H9 (cell line): ENCODE data around the gene IFI27. TPM values are rescaled to one million over a fixed set of nuclear protein-coding genes. Genes with fewer than 3 reads are reported as not detected.

ENCODE experiments used
- DNase-seq: peaks from one replicate; pipeline ENCODE4 v3.0.0-alpha.2; 2017
- H2AFZ ChIP-seq: one replicate; pipeline ENCODE4 v1.6.1; 2013; ENCODE audit warnings: mild to moderate bottlenecking, low read length, control low read depth, moderate library complexity
- H2AK5ac ChIP-seq: 2 replicates; pipeline ENCODE4 v1.6.1; 2013; ENCODE audit warnings: low read length, control low read depth, mixed read lengths; ENCODE audit not compliant: insufficient read length
- H2BK120ac ChIP-seq: one replicate; pipeline ENCODE4 v1.6.1; 2013; ENCODE audit warnings: low read depth, mild to moderate bottlenecking, low read length, control low read depth, inconsistent platforms; ENCODE audit not compliant: poor library complexity, severe bottlenecking
- H2BK12ac ChIP-seq: 2 replicates; pipeline ENCODE4 v1.6.1; 2013; ENCODE audit warnings: low read length, control low read depth, mixed read lengths, low read depth; ENCODE audit not compliant: insufficient read length
- H2BK15ac ChIP-seq: 2 replicates; pipeline ENCODE4 v1.6.1; 2013; ENCODE audit warnings: low read depth, low read length, control low read depth
- H2BK20ac ChIP-seq: one replicate; pipeline ENCODE4 v1.6.1; 2013; ENCODE audit warnings: low read depth, mild to moderate bottlenecking, low read length, control low read depth, inconsistent platforms; ENCODE audit not compliant: poor library complexity, severe bottlenecking
- H2BK5ac ChIP-seq: 2 replicates; pipeline ENCODE4 v1.6.1; 2013; ENCODE audit warnings: low read length, control low read depth, mixed read lengths; ENCODE audit not compliant: insufficient read length
- H3K14ac ChIP-seq: 2 replicates; pipeline ENCODE4 v1.6.1; 2013; ENCODE audit warnings: low read length, control low read depth; ENCODE audit not compliant: insufficient read depth
- H3K18ac ChIP-seq: 2 replicates; pipeline ENCODE4 v1.6.1; 2013; ENCODE audit warnings: low read depth, mild to moderate bottlenecking, mixed read lengths, low read length, control low read depth; ENCODE audit not compliant: insufficient read length
- H3K23ac ChIP-seq: 2 replicates; pipeline ENCODE4 v1.6.1; 2013; ENCODE audit warnings: low read length, control low read depth, mixed read lengths, low read depth; ENCODE audit not compliant: insufficient read length
- H3K23me2 ChIP-seq: 2 replicates; pipeline ENCODE4 v1.6.1; 2013; ENCODE audit warnings: low read depth, mild to moderate bottlenecking, mixed read lengths, low read length, control low read depth; ENCODE audit not compliant: insufficient read length, poor library complexity, severe bottlenecking
- H3K27ac ChIP-seq: 2 replicates; pipeline ENCODE4 v1.5.1; 2013; ENCODE audit warnings: low read length, control low read depth, mixed read lengths, low read depth; ENCODE audit not compliant: insufficient read length
- H3K27me3 ChIP-seq: 2 replicates; pipeline ENCODE4 v1.6.1; 2013; ENCODE audit warnings: low read length, control low read depth, inconsistent platforms; ENCODE audit not compliant: insufficient read depth
- H3K4ac ChIP-seq: 2 replicates; pipeline ENCODE4 v1.6.1; 2013; ENCODE audit warnings: low read depth, mild to moderate bottlenecking, control low read depth, inconsistent platforms, low read length, moderate library complexity
- H3K4me1 ChIP-seq: 2 replicates; pipeline ENCODE4 v1.6.1; 2013; ENCODE audit warnings: low read length, control low read depth, inconsistent platforms; ENCODE audit not compliant: insufficient read depth
- H3K4me2 ChIP-seq: 2 replicates; pipeline ENCODE4 v1.6.1; 2013; ENCODE audit warnings: low read length, control low read depth, mixed read lengths; ENCODE audit not compliant: insufficient read length, insufficient read depth
- H3K56ac ChIP-seq: 2 replicates; pipeline ENCODE4 v1.6.1; 2013; ENCODE audit warnings: low read depth, mild to moderate bottlenecking, mixed read lengths, low read length, control low read depth; ENCODE audit not compliant: insufficient read length
- H3K79me1 ChIP-seq: 2 replicates; pipeline ENCODE4 v1.6.1; 2013; ENCODE audit warnings: low read depth, mild to moderate bottlenecking, moderate library complexity, low read length, control low read depth, inconsistent platforms; ENCODE audit not compliant: insufficient read depth, poor library complexity, severe bottlenecking
- H3K79me2 ChIP-seq: 2 replicates; pipeline ENCODE4 v1.6.1; 2013; ENCODE audit warnings: low read length, control low read depth, inconsistent platforms; ENCODE audit not compliant: insufficient read depth
- H3K9ac ChIP-seq: 2 replicates; pipeline ENCODE4 v1.6.1; 2013; ENCODE audit warnings: low read length, control low read depth, mixed read lengths; ENCODE audit not compliant: insufficient read length; ENCODE audit errors: extremely low read depth
- H3K9me3 ChIP-seq: one replicate; pipeline ENCODE4 v1.6.1; 2013; ENCODE audit warnings: low read depth, low read length, inconsistent platforms; ENCODE audit not compliant: control insufficient read depth
- H3T11ph ChIP-seq: one replicate; pipeline ENCODE4 v1.6.1; 2013; ENCODE audit warnings: mild to moderate bottlenecking, low read length, control low read depth, inconsistent platforms
- H4K20me1 ChIP-seq: one replicate; pipeline ENCODE4 v1.6.1; 2013; ENCODE audit not compliant: control insufficient read depth, insufficient read length, insufficient read depth
- H4K5ac ChIP-seq: 2 replicates; pipeline ENCODE4 v1.6.1; 2013; ENCODE audit warnings: low read depth, mild to moderate bottlenecking, mixed read lengths, low read length, control low read depth; ENCODE audit not compliant: insufficient read length
- H4K8ac ChIP-seq: replicated peaks from 2 replicates; pipeline ENCODE4 v1.6.1; 2013; ENCODE audit warnings: low read length, control low read depth, mixed read lengths, low read depth; ENCODE audit not compliant: insufficient read length
- H4K91ac ChIP-seq: 2 replicates; pipeline ENCODE4 v1.6.1; 2013; ENCODE audit warnings: low read depth, mild to moderate bottlenecking, moderate library complexity, mixed read lengths, low read length, control low read depth; ENCODE audit not compliant: insufficient read length
- H3K27ac Mint-ChIP-seq, 3 experiments: 2 replicates in 2 of 3; 3 replicates in 1 of 3; pipeline ENCODE4 v1.8.0; 2020 to 2021; ENCODE audit warnings: mixed read lengths in 3 of 3, mild to moderate bottlenecking in 1 of 3, moderate library complexity in 1 of 3
- H3K27me3 Mint-ChIP-seq: 2 replicates; pipeline ENCODE4 v1.8.0; 2021; ENCODE audit warnings: low read depth, mild to moderate bottlenecking, moderate library complexity, mixed read lengths
- H3K36me3 Mint-ChIP-seq, 3 experiments: 2 replicates in 2 of 3; 3 replicates in 1 of 3; pipeline ENCODE4 v1.8.0; 2020 to 2021; ENCODE audit warnings: low read depth in 3 of 3, mixed read lengths in 3 of 3; ENCODE audit not compliant: insufficient read depth in 1 of 3
- H3K4me1 Mint-ChIP-seq, 2 experiments: 2 replicates each; pipeline ENCODE4 v1.8.0; 2020; ENCODE audit warnings: mixed read lengths in 2 of 2
- H3K4me3 Mint-ChIP-seq, 2 experiments: 2 replicates in 1 of 2; 3 replicates in 1 of 2; pipeline ENCODE4 v1.8.0; 2020 to 2021; ENCODE audit warnings: mild to moderate bottlenecking in 2 of 2, mixed read lengths in 2 of 2, moderate library complexity in 1 of 2
- H3K9me3 Mint-ChIP-seq, 2 experiments: 2 replicates in 1 of 2; 3 replicates in 1 of 2; pipeline ENCODE4 v1.8.0; 2020; ENCODE audit warnings: mild to moderate bottlenecking in 2 of 2, mixed read lengths in 2 of 2, moderate library complexity in 1 of 2
- CTCF ChIP-seq: fragments of 200-600 bp; sonication (generic); conservative IDR thresholded peaks from 3 replicates; pipeline ENCODE4 v1.8.0; 2021; ENCODE audit warnings: antibody characterized with exemption, mild to moderate bottlenecking
- WGBS: extraction: QIAGEN DNeasy Blood & Tissue Kit; methylation state at CpG from one replicate; pipeline ENCODE4 v1.1.7; 2013; ENCODE audit warnings: missing lambda C conversion rate, low lambda C conversion rate, mixed read lengths; ENCODE audit not compliant: insufficient read length; ENCODE audit errors: extremely low coverage; 5-methylcytosine and 5-hydroxymethylcytosine counted together
- total RNA-seq: library from RNA; stranded (reverse); gene quantifications from 2 replicates; pipeline ENCODE4 v1.2.1, GENCODE V29; 2021

IFI27 gene
- total RNA-seq, 1 experiment from 2014 or later: 1.7 TPM

- Mint-ChIP-seq H3K27ac (no peak overlapping the region), H3K9me3 (no peaks in the 10 kb centered on the region; a peak in 1 of 5 replicates), H3K36me3 (no peaks in the 10 kb centered on the region), H3K27me3 (no peaks in the 10 kb centered on the region), H3K4me3 (no peak overlapping the region), H3K4me1 (peaks cover 4 to 9% of the 10 kb centered on the region in 2 experiments)
- Histone ChIP-seq H3K4ac (no peak overlapping the region), H2BK20ac (no peak overlapping the region), H3K56ac (no peak overlapping the region), H2BK120ac (no peak overlapping the region), H4K91ac (no peak overlapping the region), H3K9me3 (no peaks in the 10 kb centered on the region), H2BK5ac (no peak overlapping the region), H3K23me2 (no peaks in the 10 kb centered on the region), H2BK12ac (no peak overlapping the region), H3K4me2 (no peak overlapping the region), H3K23ac (no peak overlapping the region), H4K5ac (no peak overlapping the region), H3K18ac (no peak overlapping the region), H2AFZ (no peak overlapping the region), H3K79me1 (no peaks in the 10 kb centered on the region), H3K14ac (no peak overlapping the region), H3K27me3 (no peaks in the 10 kb centered on the region), H2AK5ac (no peak overlapping the region), H3K79me2 (no peaks in the 10 kb centered on the region), H3K9ac (no peak overlapping the region), H4K20me1 (no peaks in the 10 kb centered on the region), H3K27ac (no peak overlapping the region), H2BK15ac (no peak overlapping the region), H3T11ph (no peak overlapping the region), H3K4me1 (no peaks in the 10 kb centered on the region), H4K8ac (no peak overlapping the region)
- TF ChIP-seq CTCF: no peak
- no CpG with 5 or more reads among the region's 10 CpGs for WGBS
- DNase-seq: no peak
These were observed 5.8 kb upstream of the IFI27 start for GRCh38 chr14:94104731-94105130.
